ENCODE results near the gene PSMC4. TPM values are rescaled to one million over a fixed set of nuclear protein-coding genes. Genes with fewer than 3 reads are reported as not detected.
"Not testable (repeated sequence)": the region's sequence is repeated elsewhere in the genome, so short reads cannot be mapped to it uniquely, and the experiment has no call there.

PSMC4 gene
- total RNA-seq, 1 donor from 2014 or later, result 91.1 TPM

- DNase-seq (ENCODE audit: low spot score), result no peak
These were observed 24.4 kb upstream of the PSMC4 start for GRCh38 chr19:39946532-39946931.

- no peak for DNase-seq (ENCODE audit: low spot score)
These were observed 21.8 kb upstream of the PSMC4 start for GRCh38 chr19:39949026-39949747.

GRCh38 chr19:39951065-39951650 lies 19.8 kb upstream of the PSMC4 start:
- DNase-seq (ENCODE audit: low spot score), result no peak

- no peak for DNase-seq (ENCODE audit: low spot score)
These were observed 19.3 kb upstream of the PSMC4 start for GRCh38 chr19:39951686-39952085.

- DNase-seq (ENCODE audit: low spot score), result no peak
These were observed 17.1 kb upstream of the PSMC4 start for GRCh38 chr19:39953915-39954314.

GRCh38 chr19:39957886-39958285 lies 13.1 kb upstream of the PSMC4 start:
- not testable (repeated sequence) for DNase-seq (ENCODE audit: low spot score)

GRCh38 chr19:39958942-39959341 lies 12.0 kb upstream of the PSMC4 start:
- DNase-seq (ENCODE audit: low spot score), result not testable (repeated sequence)

GRCh38 chr19:39959407-39959806 lies 11.6 kb upstream of the PSMC4 start:
- not testable (repeated sequence) for DNase-seq (ENCODE audit: low spot score)

GRCh38 chr19:39963898-39964297 lies 7.1 kb upstream of the PSMC4 start:
- no peak for DNase-seq (ENCODE audit: low spot score)

- peak; percentile 51 for DNase-seq (ENCODE audit: low spot score)
These were observed 4.3 kb upstream of the PSMC4 start for GRCh38 chr19:39966617-39967016.

- DNase-seq (ENCODE audit: low spot score), result no peak
These were observed 3.4 kb upstream of the PSMC4 start for GRCh38 chr19:39967561-39967960.

GRCh38 chr19:39968789-39969188 lies 2.2 kb upstream of the PSMC4 start:
- DNase-seq (ENCODE audit: low spot score), result no peak

GRCh38 chr19:39969266-39969665 lies 1.7 kb upstream of the PSMC4 start:
- DNase-seq (ENCODE audit: low spot score), result no peak

- no peak for DNase-seq (ENCODE audit: low spot score)
These were observed 1.1 kb upstream of the PSMC4 start for GRCh38 chr19:39969681-39970424.

GRCh38 chr19:39970425-39970674 lies 615 bp upstream of the PSMC4 start:
- DNase-seq (ENCODE audit: low spot score), result no peak

GRCh38 chr19:39971380-39972035 lies 543 bp downstream of the PSMC4 start:
- DNase-seq (ENCODE audit: low spot score), result no peak

- DNase-seq (ENCODE audit: low spot score), result no peak
These were observed 3.6 kb downstream of the PSMC4 start for GRCh38 chr19:39974377-39975155.

- no peak for DNase-seq (ENCODE audit: low spot score)
These were observed 11.9 kb downstream of the PSMC4 start for GRCh38 chr19:39982883-39983282.

GRCh38 chr19:39983695-39984300 lies 12.8 kb downstream of the PSMC4 start:
- DNase-seq (ENCODE audit: low spot score), result no peak

- DNase-seq (ENCODE audit: low spot score), result no peak
These were observed 15.7 kb downstream of the PSMC4 start for GRCh38 chr19:39986643-39987042.

GRCh38 chr19:39987167-39987566 lies 16.2 kb downstream of the PSMC4 start:
- no peak for DNase-seq (ENCODE audit: low spot score)

All from mucosa of gallbladder (tissue), 1 donor.